Upper lobe of left lung (tissue), 4 donors: ENCODE data around the gene LRIG3.

Source experiments
- CTCF ChIP-seq, 6 experiments: fragments of 450-650 bp in 4 of 6; fragments of 200-600 bp in 2 of 6; sonication (generic) in 2 of 6; IDR thresholded peaks; one replicate each; pipeline ENCODE4 v1.5.1; 2016 to 2019; ENCODE audit warnings: antibody characterized with exemption in 6 of 6
- EP300 ChIP-seq, 4 donors: sonication (generic); formaldehyde crosslinking; IDR thresholded peaks; one replicate each; pipeline ENCODE4 v1.5.1; 2017; ENCODE audit warnings: antibody characterized with exemption in 4 of 4, control low read depth in 2 of 4
- POLR2A ChIP-seq, 4 donors: fragments of 450-650 bp; IDR thresholded peaks; one replicate each; pipeline ENCODE4 v1.5.1; 2016 to 2017; ENCODE audit warnings: antibody characterized with exemption in 4 of 4, mild to moderate bottlenecking in 2 of 4

GRCh38 chr12:58850826-58851225 lies 69.5 kb downstream of the LRIG3 start:
- no peak for TF ChIP-seq CTCF (IDR thresholded peaks at IDR 0.05)
- no peak for TF ChIP-seq POLR2A (IDR thresholded peaks at IDR 0.05)
- TF ChIP-seq EP300 (IDR thresholded peaks at IDR 0.05) = no peak
